Ectodermal cell (in vitro differentiated cells): Measurements from ENCODE around the gene CAMK1.

Source experiments
- H3K27ac ChIP-seq: 2 replicates; pipeline ENCODE4 v1.7.0; 2013; ENCODE audit warnings: mild to moderate bottlenecking, low read depth, low read length; ENCODE audit not compliant: insufficient read depth, poor library complexity, severe bottlenecking
- H3K27me3 ChIP-seq: 2 replicates; pipeline ENCODE4 v1.7.0; 2013; ENCODE audit warnings: mild to moderate bottlenecking, low read length; ENCODE audit not compliant: insufficient read depth, control insufficient read depth, poor library complexity, severe bottlenecking
- H3K36me3 ChIP-seq: one replicate; pipeline ENCODE4 v1.7.0; 2013; ENCODE audit warnings: low read length; ENCODE audit not compliant: control insufficient read depth, insufficient read depth
- H3K4me1 ChIP-seq: one replicate; pipeline ENCODE4 v1.7.0; 2013; ENCODE audit warnings: low read length; ENCODE audit not compliant: control insufficient read depth, insufficient read depth
- H3K4me3 ChIP-seq: 2 replicates; pipeline ENCODE4 v1.7.0; 2013; ENCODE audit warnings: low read depth, low read length, control low read depth; ENCODE audit not compliant: insufficient read depth
- H3K9me3 ChIP-seq: 2 replicates; pipeline ENCODE4 v1.7.0; 2013; ENCODE audit warnings: mild to moderate bottlenecking, low read length, moderate library complexity; ENCODE audit not compliant: control insufficient read depth
- WGBS, 2 experiments: methylation state at CpG; one replicate each; pipeline ENCODE4 v1.1.7; 2013; ENCODE audit warnings: missing lambda C conversion rate in 2 of 2; 5-methylcytosine and 5-hydroxymethylcytosine counted together

The CAMK1 gene

DNA sequence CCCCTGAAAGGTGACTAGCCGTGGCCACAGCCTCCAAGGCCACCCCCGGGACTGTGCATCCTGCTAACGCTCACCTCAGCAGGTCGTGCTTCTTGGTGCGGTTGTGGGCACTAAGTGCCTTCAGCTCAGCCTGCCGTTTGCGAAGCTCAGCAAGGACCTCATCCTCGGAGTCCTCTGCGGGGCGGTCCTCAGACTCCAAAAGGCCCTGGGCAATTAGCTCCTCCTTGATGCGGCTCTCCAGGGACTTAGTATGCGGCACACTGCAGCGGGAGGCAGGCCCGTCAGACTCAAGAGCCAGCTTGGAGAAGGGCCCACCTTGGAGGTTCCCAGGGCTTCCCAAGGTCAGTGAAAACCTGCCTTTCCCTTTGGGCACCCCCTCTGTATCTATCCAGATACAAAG lies 14.2 kb upstream of the CAMK1 start:
- H3K27me3 ChIP-seq = no peaks in the 10 kb centered on the region
- no peaks in the 10 kb centered on the region for H3K9me3 ChIP-seq
- 97% methylated on average over 14 of the region's 14 CpGs for WGBS, 2 experiments
- H3K4me1 ChIP-seq = no peaks in the 10 kb centered on the region
- peaks cover 24% of the 10 kb centered on the region for H3K36me3 ChIP-seq
- no peak overlapping the region for H3K27ac ChIP-seq
- no peak overlapping the region for H3K4me3 ChIP-seq

DNA sequence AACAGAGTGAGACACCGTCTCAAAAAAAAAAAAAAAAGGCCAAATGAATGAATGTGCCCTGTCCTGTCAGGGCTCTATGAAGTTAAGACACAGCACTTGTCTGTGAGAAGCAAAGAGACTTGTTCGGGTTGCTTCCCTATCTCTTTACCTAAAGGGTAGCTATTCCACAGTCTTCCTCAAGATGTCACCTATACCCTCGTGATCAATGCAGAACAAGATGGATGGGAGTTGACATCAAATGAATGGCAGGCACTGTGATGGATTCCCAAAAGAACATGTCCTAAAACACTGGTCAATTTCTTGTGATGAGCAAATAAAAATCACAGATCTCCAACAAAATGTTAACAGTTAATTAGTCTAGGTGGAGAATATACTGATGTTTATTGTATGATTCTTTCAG lies 13.0 kb upstream of the CAMK1 start:
- Histone ChIP-seq H3K36me3 (peaks cover 24% of the 10 kb centered on the region), H3K27ac (no peak overlapping the region), H3K4me1 (no peaks in the 10 kb centered on the region), H3K27me3 (no peaks in the 10 kb centered on the region), H3K9me3 (no peaks in the 10 kb centered on the region), H3K4me3 (no peak overlapping the region)
- 71 to 78% methylated on average over 3 of the region's 3 CpGs for WGBS, 2 experiments

DNA sequence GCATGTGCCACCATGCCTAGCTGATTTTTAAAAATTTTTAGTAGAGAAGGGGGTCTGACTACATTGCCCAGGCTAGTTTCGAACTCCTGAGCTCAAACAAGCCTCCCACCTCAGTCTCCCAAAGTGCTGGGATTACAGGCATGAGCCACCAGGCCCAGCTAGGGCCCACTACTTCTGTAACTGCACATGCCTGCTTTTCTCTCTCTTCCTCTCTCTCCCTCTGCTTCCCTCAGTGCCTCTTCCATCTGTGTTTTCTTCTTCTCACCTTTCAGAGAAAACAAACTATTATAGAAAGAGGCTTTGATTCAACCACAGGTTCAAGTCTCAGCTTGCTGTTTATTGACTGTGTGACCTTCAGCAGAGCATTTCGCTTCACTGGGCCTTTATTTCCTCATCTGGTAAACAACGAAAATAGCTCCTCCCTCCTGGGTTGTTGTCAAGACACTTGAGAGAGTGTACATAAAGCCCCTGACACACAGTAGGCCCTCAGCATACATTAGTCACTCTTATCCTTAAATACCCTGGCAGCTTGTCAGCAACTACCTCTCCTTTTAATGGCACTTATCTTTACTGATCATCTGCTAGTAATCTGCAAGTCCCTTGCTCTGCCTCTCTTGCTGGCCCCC lies 12.3 kb upstream of the CAMK1 start:
- 97 to 98% methylated on average over 3 of the region's 3 CpGs for WGBS, 2 experiments
- H3K4me3 ChIP-seq = no peak overlapping the region
- H3K36me3 ChIP-seq = peaks cover 23% of the 10 kb centered on the region
- H3K27ac ChIP-seq = no peak overlapping the region
- H3K9me3 ChIP-seq = no peaks in the 10 kb centered on the region
- H3K4me1 ChIP-seq = no peaks in the 10 kb centered on the region
- no peaks in the 10 kb centered on the region for H3K27me3 ChIP-seq

DNA sequence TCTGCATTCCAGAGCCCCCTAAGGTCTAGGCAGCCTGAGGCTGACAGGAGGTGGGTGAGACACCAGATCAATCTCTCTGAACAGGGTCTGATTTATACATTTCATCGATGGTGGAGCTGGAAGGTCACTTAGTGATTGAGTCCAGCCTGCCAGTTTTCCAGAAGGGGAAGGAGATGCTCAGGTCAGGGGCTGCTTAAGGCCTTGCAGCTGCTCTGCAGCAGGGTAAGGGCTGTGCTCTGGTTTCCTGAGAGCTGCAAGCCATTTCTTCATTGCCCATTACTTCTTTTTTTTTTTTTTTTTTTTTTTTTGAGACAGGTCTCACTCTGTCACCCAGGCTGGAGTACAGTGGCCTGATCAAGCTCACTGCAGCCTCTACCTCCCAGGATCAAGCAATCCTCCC lies 11.8 kb upstream of the CAMK1 start:
- Histone ChIP-seq H3K4me1 (no peaks in the 10 kb centered on the region), H3K27me3 (no peaks in the 10 kb centered on the region), H3K4me3 (no peak overlapping the region), H3K27ac (no peak overlapping the region), H3K36me3 (peaks cover 18% of the 10 kb centered on the region), H3K9me3 (no peaks in the 10 kb centered on the region)
- WGBS, 2 experiments = 92 to 95% methylated on average over 1 of the region's 1 CpG

DNA sequence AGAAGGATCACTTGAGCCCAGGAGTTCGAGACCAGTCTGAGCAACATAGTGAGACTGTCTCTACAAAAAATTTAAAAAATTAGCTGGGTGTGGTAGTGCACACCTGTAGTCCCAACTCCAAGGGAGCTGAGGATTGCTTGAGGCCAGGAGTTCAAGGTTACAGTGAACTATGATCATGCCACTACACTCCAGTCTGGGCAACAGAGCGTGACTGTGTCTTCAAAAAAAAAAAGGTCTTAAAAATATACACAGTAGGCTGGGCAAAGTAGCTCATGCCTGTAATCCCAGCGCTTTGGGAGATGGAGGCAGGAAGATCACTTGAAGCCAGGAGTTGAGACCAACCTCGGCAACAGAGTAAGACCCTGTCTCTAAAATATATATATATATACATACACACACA lies 11.2 kb upstream of the CAMK1 start:
- H3K27me3 ChIP-seq = no peaks in the 10 kb centered on the region
- 89 to 91% methylated on average over 3 to 4 of the region's 4 CpGs for WGBS, 2 experiments
- no peak overlapping the region for H3K27ac ChIP-seq
- H3K36me3 ChIP-seq = peaks cover 14% of the 10 kb centered on the region
- no peaks in the 10 kb centered on the region for H3K4me1 ChIP-seq
- no peaks in the 10 kb centered on the region for H3K9me3 ChIP-seq
- H3K4me3 ChIP-seq = no peak overlapping the region

DNA sequence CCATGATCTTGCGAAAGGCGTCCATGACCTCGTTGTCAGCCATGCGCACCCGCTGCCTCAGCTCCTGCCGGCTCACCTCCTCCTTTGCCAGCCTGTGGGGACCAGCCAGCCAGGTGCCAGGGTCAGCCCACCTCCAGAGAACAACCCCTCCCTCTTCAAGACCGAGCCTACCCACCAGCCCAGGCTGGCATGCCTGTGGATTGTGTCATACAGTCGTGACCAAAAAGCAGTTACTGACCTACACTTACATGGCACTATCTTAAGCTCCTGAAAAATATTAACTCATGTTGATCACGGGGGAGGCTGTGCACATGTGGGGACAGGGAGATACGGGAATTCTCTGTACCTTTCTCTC lies 10.7 kb upstream of the CAMK1 start:
- no peak overlapping the region for H3K4me3 ChIP-seq

DNA sequence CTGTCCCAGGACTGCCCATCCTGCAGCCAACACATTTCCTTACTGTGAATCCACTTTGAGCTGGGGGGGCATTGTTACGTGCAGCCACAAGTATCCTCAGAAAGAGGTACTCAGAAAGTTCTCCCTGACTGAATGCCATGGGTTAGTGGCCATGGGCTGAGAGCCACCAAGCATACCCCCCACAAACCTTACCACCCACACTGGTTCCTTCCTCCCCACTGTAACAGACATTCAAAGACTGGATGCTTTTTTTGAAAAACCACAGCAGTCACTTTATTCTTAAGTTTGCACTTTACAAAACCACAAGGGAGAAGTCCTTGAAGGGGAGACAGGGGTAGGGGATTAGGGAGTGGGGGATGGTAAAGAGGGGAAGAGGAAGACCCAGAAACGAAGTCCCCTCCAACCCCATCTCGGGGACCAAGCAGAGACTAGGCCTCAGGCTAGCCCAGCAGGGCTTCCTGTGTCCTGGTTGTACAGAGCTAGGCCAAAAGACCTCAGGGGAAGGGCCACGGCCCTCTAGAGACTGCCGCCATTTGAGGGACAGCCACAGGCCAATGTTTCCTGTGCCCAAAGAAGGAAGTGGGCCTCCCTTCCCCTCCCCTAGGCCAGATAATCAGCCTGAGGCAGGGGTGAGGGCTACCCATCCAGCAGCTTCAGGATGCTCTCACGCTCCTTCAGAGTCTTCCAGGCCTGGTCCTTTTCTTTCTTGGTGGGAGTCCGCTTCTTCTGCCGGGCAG lies 10.1 kb upstream of the CAMK1 start:
- 93% methylated on average over 8 of the region's 8 CpGs for WGBS, 2 experiments

More for the DNA sequence above, 10.7 kb upstream of the CAMK1 start:
- Histone ChIP-seq H3K36me3 (peaks cover 14% of the 10 kb centered on the region), H3K9me3 (no peaks in the 10 kb centered on the region), H3K27me3 (no peaks in the 10 kb centered on the region), H3K4me1 (no peaks in the 10 kb centered on the region), H3K27ac (no peak overlapping the region)
- 95 to 96% methylated on average over 10 of the region's 10 CpGs for WGBS, 2 experiments

DNA sequence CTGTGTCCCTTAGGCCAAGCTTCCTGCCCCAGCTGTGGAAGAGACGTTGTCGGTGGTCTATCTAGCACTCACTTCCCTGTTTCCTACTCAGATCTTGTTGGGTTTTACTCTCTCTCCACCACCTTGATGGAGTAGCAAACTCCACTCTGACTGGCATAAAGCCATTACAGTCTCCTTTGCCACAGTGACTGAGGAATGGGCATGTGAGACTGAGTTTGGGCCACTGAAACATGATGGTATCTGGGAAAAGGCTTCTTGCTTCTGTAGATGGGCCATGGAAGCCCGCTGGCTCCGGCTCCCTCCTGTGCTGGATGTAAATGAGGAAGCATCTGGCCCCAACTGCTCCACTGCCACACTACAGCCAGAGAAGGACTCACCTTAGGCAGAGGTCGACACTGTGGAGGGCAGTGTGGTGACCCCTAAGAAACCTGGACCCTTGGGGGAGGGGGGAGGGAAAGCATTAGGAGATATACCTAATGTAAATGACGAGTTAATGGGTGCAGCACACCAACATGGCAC lies 9.4 kb upstream of the CAMK1 start:
- 87 to 93% methylated on average over 5 to 6 of the region's 6 CpGs for WGBS, 2 experiments
- no peaks in the 10 kb centered on the region for H3K9me3 ChIP-seq
- H3K36me3 ChIP-seq = peaks cover 6% of the 10 kb centered on the region
- H3K27ac ChIP-seq = no peak overlapping the region
- no peaks in the 10 kb centered on the region for H3K27me3 ChIP-seq
- no peak overlapping the region for H3K4me3 ChIP-seq
- H3K4me1 ChIP-seq = no peaks in the 10 kb centered on the region

More for the DNA sequence above, 10.1 kb upstream of the CAMK1 start:
- Histone ChIP-seq H3K4me1 (no peaks in the 10 kb centered on the region), H3K27ac (no peak overlapping the region), H3K36me3 (peaks cover 9% of the 10 kb centered on the region), H3K27me3 (no peaks in the 10 kb centered on the region), H3K4me3 (no peak overlapping the region), H3K9me3 (no peaks in the 10 kb centered on the region)

DNA sequence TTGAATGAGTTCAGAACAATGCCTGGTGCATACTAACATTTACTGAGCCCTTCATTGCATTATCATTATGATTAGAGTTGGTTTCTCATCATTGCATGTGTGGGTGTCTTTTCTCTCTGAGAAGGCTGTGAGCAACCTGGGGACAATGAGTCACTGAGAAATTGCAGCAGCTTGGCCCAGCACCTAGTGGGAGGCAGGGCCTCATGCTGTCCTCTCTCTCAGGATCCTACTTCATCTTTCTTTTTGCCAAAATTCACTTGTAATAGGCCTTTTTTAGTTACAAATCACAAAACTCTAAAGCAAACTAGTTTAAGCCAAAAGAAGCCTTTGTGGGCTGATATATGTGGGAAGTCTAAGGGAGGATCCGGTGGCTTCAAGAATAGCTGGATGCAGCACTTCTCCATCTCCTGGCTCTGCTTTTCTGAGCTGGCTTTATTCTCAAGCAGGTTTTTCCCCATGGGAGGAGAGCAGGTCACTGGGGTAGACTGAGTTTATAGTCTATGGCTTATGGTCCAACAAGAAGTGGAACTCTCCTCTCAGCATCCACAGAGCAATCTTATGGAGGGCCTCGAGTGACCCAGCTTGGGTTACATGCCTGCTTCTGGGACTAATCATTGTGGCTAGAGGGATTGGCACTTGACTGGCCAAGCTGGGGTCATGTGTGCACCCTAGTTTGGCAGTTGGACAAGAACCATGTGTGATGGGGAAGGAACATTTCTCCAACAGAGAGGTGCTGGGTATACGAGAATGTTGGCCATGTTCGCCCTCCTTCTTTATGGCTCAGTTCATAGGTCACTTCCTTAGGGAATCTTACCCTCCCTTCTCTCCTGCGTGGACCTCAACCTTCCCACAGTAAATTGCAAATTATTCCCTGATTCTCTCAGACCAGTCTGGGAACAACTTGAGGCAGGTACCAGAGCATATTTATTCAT lies 8.7 kb upstream of the CAMK1 start:
- Histone ChIP-seq H3K36me3 (no peaks in the 10 kb centered on the region), H3K4me1 (no peaks in the 10 kb centered on the region), H3K4me3 (no peak overlapping the region), H3K9me3 (no peaks in the 10 kb centered on the region), H3K27me3 (no peaks in the 10 kb centered on the region), H3K27ac (no peak overlapping the region)
- WGBS, 2 experiments = 91 to 92% methylated on average over 5 of the region's 5 CpGs

DNA sequence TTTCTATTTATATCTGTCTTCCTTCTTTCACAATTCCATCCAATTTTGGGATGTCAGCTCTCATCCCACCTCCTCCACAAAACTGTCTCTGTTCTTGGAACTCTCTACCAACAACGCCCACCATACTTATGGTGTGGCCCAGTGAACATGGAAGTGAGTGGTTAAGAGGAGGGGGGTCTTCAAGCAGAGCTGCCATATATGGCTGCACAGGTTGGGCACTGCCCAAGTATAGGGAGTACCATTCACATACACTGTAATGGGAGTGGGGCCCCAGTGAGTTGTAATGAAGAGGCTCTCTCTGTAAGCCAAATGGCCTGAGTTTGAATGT lies 7.9 kb upstream of the CAMK1 start:
- no peak overlapping the region for H3K4me3 ChIP-seq
- 100% methylated on average over 1 of the region's 1 CpG for WGBS, 2 experiments
- no peak overlapping the region for H3K27ac ChIP-seq
- no peaks in the 10 kb centered on the region for H3K36me3 ChIP-seq
- no peaks in the 10 kb centered on the region for H3K9me3 ChIP-seq
- no peaks in the 10 kb centered on the region for H3K4me1 ChIP-seq
- no peaks in the 10 kb centered on the region for H3K27me3 ChIP-seq
